Adipocyte (in vitro differentiated cells): Measurements from ENCODE around the gene CTRB1.

Experiments used
- DNase-seq: peaks from one replicate; pipeline ENCODE4 v3.0.0-alpha.2; 2015; ENCODE audit warnings: low read depth
- H3K27me3 ChIP-seq: replicated peaks from 2 replicates; pipeline ENCODE4 v1.7.0; 2013; ENCODE audit warnings: mild to moderate bottlenecking, low read length, moderate library complexity; ENCODE audit not compliant: control insufficient read depth, insufficient read depth
- H3K36me3 ChIP-seq: 2 replicates; pipeline ENCODE4 v1.7.0; 2013; ENCODE audit warnings: low read length, mild to moderate bottlenecking, moderate library complexity; ENCODE audit not compliant: control insufficient read depth, insufficient read depth, severe bottlenecking
- H3K4me1 ChIP-seq: 2 replicates; pipeline ENCODE4 v1.7.0; 2013; ENCODE audit warnings: mild to moderate bottlenecking, low read length, moderate library complexity; ENCODE audit not compliant: control insufficient read depth, insufficient read depth
- H3K4me3 ChIP-seq: 2 replicates; pipeline ENCODE4 v1.7.0; 2013; ENCODE audit warnings: mild to moderate bottlenecking, low read length, moderate library complexity
- H3K9ac ChIP-seq: 2 replicates; pipeline ENCODE4 v1.7.0; 2013; ENCODE audit warnings: mild to moderate bottlenecking, low read length, moderate library complexity
- H3K9me3 ChIP-seq: 2 replicates; pipeline ENCODE4 v1.7.0; 2013; ENCODE audit warnings: mild to moderate bottlenecking, low read length, moderate library complexity; ENCODE audit not compliant: control insufficient read depth

CTRB1 gene

DNA sequence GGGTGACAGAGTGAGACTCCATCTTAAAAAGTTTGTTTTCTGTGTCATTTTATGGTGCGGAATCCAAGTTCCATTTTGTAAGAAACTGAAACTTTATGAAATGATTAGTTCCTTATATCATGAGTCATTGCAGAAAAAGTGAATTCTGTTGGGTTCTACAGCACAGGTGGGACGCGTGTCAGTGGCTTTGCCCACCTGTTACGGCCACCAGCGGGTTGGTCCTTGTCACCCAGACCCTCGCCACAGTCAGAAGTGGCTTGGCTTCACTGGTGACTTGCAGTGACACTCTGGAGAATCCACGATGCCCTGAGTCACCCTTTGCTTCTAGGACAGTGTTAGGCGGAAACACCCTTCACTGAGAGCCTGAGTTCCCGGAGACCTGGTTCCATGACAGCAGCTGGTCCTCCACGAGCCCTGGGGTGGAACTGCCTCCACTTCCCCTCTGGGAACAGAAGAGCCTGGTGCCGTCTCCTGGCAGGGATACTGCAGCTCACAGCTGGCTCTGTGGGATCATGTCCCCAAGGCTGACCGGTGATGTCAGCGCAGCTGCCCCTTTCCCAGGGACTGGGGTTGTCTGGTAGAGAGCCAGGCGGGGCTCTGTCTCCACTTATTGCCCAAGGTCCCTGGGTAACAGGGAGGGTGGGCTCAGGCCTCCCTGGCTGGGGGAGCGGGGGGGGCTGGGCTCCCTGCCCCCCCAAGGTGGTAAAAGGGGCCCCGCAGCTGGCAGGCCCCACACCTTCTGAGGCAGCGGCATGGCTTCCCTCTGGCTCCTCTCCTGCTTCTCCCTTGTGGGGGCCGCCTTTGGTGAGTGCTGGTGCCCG, at the start of gene CTRB1:
Gene CTRB1 (plus strand): TSS at position 733 of the 821 bp plus-strand sequence. CDS start 20 bp downstream, at position 753.
- Histone ChIP-seq H3K4me3 (peak within 1 kb of the TSS; percentile 4), H3K27me3 (no peaks in the 10 kb centered on the region)
- no peak for DNase-seq

GRCh38 chr16:75169899-75170405, 48.8 kb upstream of the CTRB1 start:
- Histone ChIP-seq H3K9me3 (peaks cover 99% of the 10 kb centered on the region), H3K4me1 (no peaks in the 10 kb centered on the region), H3K36me3 (peaks cover 53% of the 10 kb centered on the region), H3K27me3 (no peaks in the 10 kb centered on the region), H3K4me3 (peak overlapping the region; percentile 51), H3K9ac (no peak overlapping the region)
- DNase-seq: no peak

More for the DNA sequence above, at the start of gene CTRB1:
- no peaks in the 10 kb centered on the region for H3K4me1 ChIP-seq
- H3K9me3 ChIP-seq: no peaks in the 10 kb centered on the region
- no peak within 1 kb of the TSS for H3K9ac ChIP-seq
- H3K36me3 ChIP-seq: no peaks in the 10 kb centered on the region

DNA sequence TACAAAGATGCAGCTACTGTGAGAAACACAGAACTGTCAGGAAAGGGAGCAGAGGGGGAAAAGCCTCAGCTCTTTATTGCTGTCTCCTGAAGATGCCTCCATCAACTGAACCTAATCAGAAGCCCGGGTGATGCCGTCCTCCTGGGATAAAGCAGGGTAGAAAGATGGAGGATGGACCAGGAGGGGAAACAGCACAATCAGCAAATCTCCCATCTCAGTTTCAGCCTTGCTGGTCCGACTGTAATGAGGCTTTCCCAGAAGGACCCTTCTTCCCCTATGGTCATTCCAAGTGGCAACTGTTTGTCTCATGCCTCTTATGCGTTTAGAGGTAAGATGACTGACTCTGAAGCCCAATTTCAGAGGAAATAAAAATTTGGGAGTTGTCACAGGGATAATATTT, 46.2 kb upstream of the CTRB1 start:
- peak overlapping the region; percentile 51 for H3K4me3 ChIP-seq
- peaks cover 95% of the 10 kb centered on the region for H3K9me3 ChIP-seq
- DNase-seq: no peak
- peaks cover 41% of the 10 kb centered on the region for H3K36me3 ChIP-seq
- no peaks in the 10 kb centered on the region for H3K4me1 ChIP-seq
- H3K27me3 ChIP-seq: no peaks in the 10 kb centered on the region
- H3K9ac ChIP-seq: no peak overlapping the region

DNA sequence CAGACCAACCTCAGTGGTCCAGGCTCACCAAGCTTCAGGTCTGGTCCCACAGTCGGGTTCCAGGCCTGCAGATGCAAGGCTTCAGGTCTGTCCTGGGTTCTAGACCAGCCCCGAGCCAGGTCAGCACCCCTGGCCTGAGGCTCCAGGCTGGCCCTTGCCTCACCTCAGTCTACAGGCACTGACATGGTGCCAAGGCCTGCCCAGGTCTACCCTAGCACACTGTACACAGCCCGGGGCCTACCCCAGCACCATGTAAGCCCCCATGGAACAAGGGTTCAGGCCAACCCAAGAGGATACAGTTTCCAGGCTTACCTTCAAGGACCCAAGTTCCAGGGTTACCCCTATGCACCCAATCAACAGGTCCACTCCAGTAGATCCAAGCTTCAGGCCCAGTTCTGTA, 43.7 kb upstream of the CTRB1 start:
- Histone ChIP-seq H3K36me3 (peaks cover 16% of the 10 kb centered on the region), H3K4me1 (no peaks in the 10 kb centered on the region), H3K9me3 (peaks cover 83% of the 10 kb centered on the region), H3K4me3 (peak overlapping the region; percentile 37), H3K27me3 (no peaks in the 10 kb centered on the region), H3K9ac (no peak overlapping the region)
- DNase-seq: no peak

DNA sequence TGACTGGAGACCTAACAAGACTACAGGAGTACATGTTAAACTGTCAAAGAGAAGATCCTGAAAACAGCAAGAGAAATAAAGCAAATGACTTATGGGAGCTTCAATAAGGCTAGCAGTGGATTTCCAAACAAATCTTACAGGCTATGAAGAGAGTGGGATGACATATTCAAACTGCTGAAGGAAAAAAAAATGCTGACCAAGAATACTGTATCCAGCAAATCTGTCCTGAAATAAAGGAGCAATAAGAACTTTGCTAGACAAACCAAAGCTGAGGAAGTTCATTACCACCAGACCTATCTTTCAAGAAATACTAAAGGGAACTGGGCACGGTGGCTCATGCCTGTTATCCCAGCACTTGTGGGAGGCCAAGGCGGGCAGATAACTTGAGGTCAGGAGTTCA, 41.9 kb upstream of the CTRB1 start:
- Histone ChIP-seq H3K4me3 (no peak overlapping the region), H3K9ac (no peak overlapping the region), H3K36me3 (no peaks in the 10 kb centered on the region), H3K9me3 (peaks cover 74% of the 10 kb centered on the region), H3K27me3 (no peaks in the 10 kb centered on the region), H3K4me1 (no peaks in the 10 kb centered on the region)
- DNase-seq: no peak

GRCh38 chr16:75179208-75179607, 39.6 kb upstream of the CTRB1 start:
- H3K9ac ChIP-seq: no peak overlapping the region
- H3K4me1 ChIP-seq: no peaks in the 10 kb centered on the region
- H3K36me3 ChIP-seq: no peaks in the 10 kb centered on the region
- no peak for DNase-seq
- H3K9me3 ChIP-seq: peaks cover 63% of the 10 kb centered on the region
- H3K27me3 ChIP-seq: no peaks in the 10 kb centered on the region
- no peak overlapping the region for H3K4me3 ChIP-seq

DNA sequence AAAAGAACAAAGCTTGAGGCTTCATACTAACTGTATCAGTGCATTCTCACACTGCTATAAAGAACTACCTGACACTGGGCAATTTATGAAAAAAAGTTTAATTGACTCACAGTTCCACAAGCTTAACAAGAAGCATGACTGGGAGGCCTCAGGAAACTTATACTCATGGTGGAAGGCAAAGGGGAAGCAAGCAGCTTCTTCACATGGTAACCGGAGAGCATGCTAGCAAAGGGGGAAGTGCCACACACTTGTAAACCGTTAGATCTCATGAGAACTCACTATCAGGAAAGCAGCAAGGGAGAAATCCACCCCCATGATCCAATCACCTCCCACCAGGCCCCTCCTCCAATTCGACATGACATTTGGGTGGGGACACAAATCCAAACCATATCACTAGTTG, 37.2 kb upstream of the CTRB1 start:
- Histone ChIP-seq H3K9ac (no peak overlapping the region), H3K4me3 (no peak overlapping the region), H3K9me3 (peaks cover 43% of the 10 kb centered on the region), H3K27me3 (no peaks in the 10 kb centered on the region), H3K36me3 (no peaks in the 10 kb centered on the region), H3K4me1 (no peaks in the 10 kb centered on the region)
- DNase-seq: no peak

DNA sequence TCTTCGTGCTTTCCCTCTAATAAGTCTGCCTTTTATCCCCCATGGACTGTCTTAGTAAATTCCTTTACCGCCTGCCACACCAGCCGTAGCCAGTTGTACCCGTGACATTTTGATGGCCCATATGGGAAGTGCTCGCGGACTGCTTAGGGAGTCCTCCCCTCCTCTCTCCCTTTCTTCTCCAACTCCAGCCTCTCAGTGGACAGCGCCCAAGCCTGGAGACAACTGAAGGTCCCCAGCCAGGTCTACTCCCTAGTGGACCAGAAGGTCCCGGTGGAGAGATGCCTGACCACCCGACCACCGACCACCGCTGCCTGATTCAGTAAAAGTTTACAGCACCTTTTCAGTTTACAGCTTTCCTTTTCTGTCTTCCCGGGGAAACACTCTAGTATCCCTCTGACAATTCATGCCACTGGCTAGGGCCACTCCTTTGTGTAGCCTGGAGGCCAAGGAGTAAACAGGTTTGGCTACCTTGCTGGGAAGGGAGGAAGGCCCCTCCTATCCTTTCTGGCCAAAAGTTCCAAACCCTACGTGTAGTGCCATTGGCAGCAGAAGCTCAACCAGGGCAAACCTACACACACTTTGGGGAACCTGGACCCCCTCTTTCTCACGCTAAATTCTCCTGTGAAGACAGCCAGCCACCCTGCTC, 29.8 kb upstream of the CTRB1 start:
- Histone ChIP-seq H3K27me3 (peaks cover 17% of the 10 kb centered on the region), H3K4me3 (no peak overlapping the region), H3K9me3 (peaks cover 13% of the 10 kb centered on the region), H3K4me1 (no peaks in the 10 kb centered on the region), H3K36me3 (no peaks in the 10 kb centered on the region), H3K9ac (no peak overlapping the region)
- no peak for DNase-seq

DNA sequence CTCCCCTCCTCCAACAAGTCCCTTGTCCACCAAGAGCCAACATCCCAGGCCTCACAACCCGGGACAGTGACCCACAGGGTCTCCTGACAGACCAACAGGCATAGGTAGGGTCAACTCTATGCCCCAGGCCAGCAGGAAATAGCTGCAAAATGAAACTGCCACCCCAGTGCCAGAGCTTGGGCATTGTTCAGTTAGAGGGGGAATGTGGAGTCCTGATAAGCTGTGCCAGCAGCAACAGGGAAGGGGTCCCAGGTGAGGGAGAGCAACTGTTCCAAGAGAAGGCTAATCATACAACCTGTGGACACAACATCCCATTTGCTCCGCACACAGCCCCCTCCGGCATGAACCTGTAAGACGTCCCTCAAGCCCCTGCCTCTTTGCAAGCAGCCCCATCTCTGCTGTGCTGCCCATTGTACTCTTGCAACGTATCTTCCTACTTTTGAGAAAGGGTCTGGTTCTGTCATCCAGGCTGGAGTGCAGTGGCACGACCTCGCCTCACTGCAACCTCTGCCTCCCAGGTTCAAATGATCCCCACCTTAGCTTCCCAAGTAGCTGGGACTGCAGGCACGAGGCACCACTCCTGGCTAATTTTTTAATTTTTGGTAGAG, 29.0 kb upstream of the CTRB1 start:
- DNase-seq: no peak
- peaks cover 13% of the 10 kb centered on the region for H3K9me3 ChIP-seq
- H3K36me3 ChIP-seq: no peaks in the 10 kb centered on the region
- no peak overlapping the region for H3K4me3 ChIP-seq
- H3K27me3 ChIP-seq: peaks cover 17% of the 10 kb centered on the region
- H3K4me1 ChIP-seq: no peaks in the 10 kb centered on the region
- no peak overlapping the region for H3K9ac ChIP-seq

- Histone ChIP-seq H3K4me1 (no peaks in the 10 kb centered on the region), H3K9ac (no peak overlapping the region), H3K9me3 (peaks cover 23% of the 10 kb centered on the region), H3K4me3 (no peak overlapping the region), H3K36me3 (no peaks in the 10 kb centered on the region), H3K27me3 (peaks cover 34% of the 10 kb centered on the region)
- DNase-seq: no peak
Observed at GRCh38 chr16:75192606-75193264, 26.1 kb upstream of the CTRB1 start.

- Histone ChIP-seq H3K4me3 (no peak overlapping the region), H3K9me3 (peaks cover 23% of the 10 kb centered on the region), H3K9ac (no peak overlapping the region), H3K27me3 (peaks cover 34% of the 10 kb centered on the region), H3K4me1 (peaks cover 3% of the 10 kb centered on the region), H3K36me3 (no peaks in the 10 kb centered on the region)
- no peak for DNase-seq
Observed at GRCh38 chr16:75193265-75193650, 25.5 kb upstream of the CTRB1 start.
